GM19395 (cell line): ENCODE results near the gene ZNF236.

Experiments used
- ATAC-seq: cut with Tn5 transposase; IDR thresholded peaks from one replicate; pipeline ENCODE4 v1.9.1; 2021; ENCODE audit warnings: mild to moderate bottlenecking, moderate library complexity; ENCODE audit not compliant: unreplicated experiment

ZNF236 gene

DNA sequence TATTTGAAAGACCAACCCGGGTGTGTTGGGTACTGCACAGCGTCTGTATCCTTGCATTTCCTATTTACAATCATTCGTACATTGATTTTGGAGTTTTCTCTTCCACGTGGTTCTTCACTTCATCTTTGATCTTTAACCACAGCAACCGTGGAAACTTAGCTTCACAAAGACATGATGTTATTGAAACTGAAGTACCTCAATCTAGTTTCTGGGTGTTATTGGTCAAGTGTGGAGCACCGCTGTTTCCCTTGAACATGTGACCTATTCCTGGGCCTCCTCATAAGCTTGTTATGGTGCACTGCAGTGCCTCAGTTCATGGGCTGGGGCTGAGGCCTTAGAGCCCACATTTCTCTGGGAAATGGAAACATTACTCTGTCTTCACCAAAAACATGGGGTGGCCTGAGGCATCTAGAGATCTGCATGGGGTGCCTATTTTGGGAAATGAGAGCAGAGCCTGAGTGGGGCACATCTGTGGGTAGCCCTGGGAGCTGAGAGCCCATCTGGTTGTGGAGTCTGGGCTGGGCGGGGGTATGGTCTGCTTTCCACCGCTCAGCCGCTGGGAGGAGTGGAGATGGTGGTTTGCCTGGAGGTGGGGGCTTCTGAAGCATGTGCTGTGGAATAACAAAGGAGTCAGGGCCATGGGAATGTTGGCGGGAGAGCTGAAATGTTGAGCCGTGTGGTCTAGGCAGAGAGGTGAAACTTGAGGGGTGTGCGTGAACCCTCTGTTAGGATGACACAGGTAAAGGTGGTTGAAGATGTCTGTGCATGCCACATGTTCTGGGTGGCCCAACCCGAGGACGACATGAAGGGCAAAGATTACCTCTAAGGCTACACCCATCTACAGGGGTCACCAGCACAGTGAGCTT lies 37.4 kb downstream of the ZNF236 start:
- peak; percentile 96 for ATAC-seq

DNA sequence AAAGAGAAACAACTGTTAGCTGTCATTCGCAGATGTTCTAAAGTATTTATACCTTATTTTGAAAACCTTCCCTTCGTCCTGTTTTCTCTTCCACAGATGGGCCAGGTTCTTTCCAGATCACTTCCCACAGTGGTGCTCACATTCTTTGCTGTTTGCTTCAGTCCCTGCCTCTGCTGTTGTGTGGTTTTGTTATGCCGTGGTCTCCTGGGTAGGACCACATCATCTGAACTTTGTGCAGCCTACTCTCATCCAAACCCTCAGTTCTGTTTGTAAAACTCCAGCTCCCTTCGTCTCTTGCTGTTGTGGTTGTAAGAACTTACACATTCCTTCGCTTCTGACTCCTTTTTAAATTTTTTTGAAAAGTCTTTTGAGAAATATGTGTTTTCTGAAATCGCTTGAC lies 38.1 kb downstream of the ZNF236 start:
- no peak for ATAC-seq

- ATAC-seq, result no peak
Observed at GRCh38 chr18:76866666-76867065, 44.3 kb downstream of the ZNF236 start.

- no peak for ATAC-seq
Observed at GRCh38 chr18:76873311-76873710, 51.0 kb downstream of the ZNF236 start.

DNA sequence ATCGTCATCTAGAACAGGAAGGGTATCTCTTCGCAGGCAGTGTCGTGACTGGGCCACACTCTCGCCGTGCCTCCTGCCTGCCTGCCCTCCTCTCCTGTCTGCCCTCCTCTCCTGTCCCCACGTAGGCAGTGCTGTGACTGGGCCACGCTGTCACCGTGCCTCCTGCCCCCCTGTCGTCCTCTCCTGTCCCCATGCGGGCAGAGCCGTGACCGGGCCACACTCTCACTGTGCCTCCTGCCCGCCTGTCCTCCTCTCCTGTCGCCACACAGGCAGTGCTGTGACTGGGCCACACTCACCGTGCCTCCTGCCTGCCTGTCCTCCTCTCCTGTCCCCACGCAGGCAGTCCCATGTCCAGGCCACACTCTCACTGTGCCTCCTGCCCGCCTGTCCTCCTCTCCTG lies 51.4 kb downstream of the ZNF236 start:
- ATAC-seq, result no peak

GRCh38 chr18:76874642-76875389 lies 52.5 kb downstream of the ZNF236 start:
- ATAC-seq, result peak; percentile 32

GRCh38 chr18:76875390-76876325 lies 53.3 kb downstream of the ZNF236 start:
- peak; percentile 81 for ATAC-seq

- ATAC-seq, result no peak
Observed at GRCh38 chr18:76878426-76878825, 56.1 kb downstream of the ZNF236 start.

GRCh38 chr18:76880026-76880425 lies 57.7 kb downstream of the ZNF236 start:
- no peak for ATAC-seq

GRCh38 chr18:76881744-76882143 lies 59.4 kb downstream of the ZNF236 start:
- ATAC-seq, result no peak

DNA sequence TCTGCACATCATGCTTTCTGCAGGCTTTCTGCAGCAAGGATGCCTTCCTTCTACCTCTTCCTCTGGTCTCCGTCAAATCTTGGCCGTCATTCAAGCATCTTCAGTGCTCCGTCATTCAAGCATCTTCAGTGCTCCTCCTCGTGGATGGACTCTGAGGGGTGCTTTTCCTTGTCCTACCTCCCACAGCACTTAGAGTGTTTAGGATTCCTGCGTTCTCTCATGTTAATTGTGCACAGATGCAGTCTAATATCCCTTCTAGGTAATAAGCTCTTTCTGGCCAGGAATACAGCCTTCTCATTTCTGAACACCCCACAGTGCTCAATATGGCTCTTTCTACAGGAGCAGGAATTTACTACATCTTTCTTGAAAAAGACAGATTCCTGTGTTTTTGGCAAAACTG lies 59.8 kb downstream of the ZNF236 start:
- no peak for ATAC-seq

DNA sequence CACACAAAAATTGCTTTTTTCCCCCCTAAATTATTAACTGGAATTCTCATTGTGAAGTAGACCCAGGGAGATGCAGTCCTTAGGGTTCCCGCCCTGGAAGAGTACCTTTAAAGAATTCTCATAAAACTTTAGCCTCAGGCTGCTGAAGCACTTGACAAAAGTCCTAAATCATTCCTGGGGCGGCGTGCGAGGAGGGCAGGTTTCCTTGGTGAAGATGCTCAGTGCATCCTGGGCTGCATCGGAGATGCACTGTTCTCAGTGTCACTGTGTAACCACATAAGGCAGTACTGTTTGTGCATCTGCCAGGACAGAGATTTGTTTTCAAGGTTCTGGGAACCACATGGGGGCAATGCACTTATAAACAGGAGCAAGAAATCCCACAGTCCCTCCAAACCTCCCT lies 62.6 kb downstream of the ZNF236 start:
- no peak for ATAC-seq

DNA sequence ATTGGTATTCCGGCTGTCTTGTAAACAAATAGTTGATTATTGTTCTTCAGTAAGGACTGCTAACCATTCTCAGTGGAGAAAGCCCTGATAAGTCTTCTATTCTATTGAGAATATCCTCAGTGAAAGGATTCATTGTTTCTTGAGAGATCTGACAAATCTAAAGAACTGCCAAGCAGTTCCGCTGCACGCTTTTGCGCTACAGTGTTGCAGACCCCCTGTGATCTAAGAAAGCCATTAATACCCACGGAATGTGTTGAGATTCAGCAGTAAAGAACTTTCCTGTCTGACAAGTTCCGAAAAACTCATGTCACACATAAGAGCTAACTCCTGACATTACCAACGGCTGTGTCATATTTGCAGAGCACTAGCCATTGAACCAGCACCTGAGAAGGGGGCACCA lies 63.8 kb downstream of the ZNF236 start:
- ATAC-seq, result no peak

DNA sequence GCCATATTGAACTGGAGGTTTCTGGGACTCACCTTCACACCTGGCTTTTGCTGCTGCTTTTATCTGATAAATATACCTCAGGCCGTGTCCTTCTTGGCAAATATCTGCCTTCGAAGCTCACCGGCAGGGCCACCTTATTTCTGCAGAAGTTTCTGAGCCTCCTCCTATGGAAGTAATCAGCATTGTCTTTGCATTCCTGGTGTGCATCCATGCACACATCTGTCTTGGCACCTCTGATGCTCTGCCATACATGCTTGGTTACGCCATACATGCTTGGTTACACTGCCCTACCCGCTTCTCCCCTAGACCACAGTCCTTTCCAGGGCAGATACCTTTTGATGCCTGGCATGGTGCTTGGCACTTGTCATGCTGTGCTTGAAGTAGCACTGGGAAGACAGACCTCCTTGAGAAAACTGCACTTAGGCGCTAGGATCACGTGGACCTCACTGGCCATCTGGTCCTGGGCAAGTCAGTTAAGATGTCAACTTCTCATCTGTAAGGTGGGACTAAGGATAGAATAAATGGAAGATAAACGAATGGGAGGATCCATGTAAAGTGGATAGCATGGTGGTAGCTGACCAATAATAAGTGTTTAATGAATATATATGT lies 66.8 kb downstream of the ZNF236 start:
- no peak for ATAC-seq

DNA sequence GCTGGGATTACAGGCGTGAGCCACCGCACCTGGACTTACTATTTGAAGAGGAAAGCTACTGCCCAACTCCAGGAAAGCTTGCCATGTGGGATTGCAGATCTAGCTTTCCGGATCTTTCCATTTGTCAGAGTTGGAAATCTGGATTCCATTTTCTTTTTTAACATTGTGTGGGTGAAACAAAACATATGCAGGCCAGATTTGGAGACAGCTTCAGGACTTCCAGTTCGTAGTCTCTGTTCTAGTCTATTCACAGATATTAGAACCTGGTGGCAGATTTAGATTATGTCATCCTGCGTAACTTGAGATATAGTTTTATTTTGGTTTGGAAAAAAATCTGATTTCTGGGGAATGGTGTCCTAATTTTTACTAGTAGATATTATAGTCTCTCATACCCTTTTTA lies 70.5 kb downstream of the ZNF236 start:
- no peak for ATAC-seq

GRCh38 chr18:76894566-76895346 lies 72.4 kb downstream of the ZNF236 start:
- ATAC-seq, result no peak

DNA sequence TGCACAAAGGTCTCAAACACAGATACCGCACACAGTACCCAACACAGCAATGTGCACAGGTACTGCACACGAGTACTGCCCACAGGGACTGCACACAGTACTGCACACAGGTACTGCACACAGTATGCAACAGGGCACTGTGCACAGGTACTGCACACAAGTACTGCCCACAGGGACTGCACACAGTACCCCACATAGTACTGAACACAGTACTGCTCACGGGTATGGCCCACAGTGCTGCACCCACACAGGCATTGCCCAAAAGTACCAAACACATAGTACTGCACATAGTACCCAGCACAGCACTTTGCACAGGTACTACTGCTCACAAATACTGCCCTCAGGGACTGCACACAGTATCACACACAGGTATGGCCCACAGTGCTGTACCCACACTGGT lies 73.1 kb downstream of the ZNF236 start:
- no peak for ATAC-seq

- ATAC-seq, result no peak
Observed at GRCh38 chr18:76896677-76897076, 74.3 kb downstream of the ZNF236 start.

DNA sequence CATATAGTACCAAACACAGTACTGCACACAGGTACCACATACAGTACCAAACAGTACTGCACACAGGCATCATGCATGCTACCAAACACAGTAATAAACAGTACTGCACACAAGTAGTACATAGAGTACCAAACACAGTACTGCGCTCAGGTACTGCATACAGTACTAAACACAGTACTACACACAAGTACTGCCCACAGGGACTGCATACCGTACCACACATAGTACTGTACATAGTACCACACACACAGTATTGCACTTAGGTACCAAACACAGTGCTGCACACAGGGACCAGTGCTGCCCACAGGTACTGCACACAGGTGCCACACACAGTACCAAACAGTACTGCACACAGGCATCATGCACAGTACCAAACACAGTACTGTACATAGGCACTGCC lies 74.9 kb downstream of the ZNF236 start:
- ATAC-seq, result no peak

- ATAC-seq, result no peak
Observed at GRCh38 chr18:76903386-76903785, 81.0 kb downstream of the ZNF236 start.
